ENCODE results near the gene SKIDA1.
A peak's percentile ranks its signal among the peaks of the same experiment; 100 is the strongest.
"Not testable (repeated sequence)": the region's sequence is repeated elsewhere in the genome, so short reads cannot be mapped to it uniquely, and the experiment has no call there.

The SKIDA1 gene

DNA sequence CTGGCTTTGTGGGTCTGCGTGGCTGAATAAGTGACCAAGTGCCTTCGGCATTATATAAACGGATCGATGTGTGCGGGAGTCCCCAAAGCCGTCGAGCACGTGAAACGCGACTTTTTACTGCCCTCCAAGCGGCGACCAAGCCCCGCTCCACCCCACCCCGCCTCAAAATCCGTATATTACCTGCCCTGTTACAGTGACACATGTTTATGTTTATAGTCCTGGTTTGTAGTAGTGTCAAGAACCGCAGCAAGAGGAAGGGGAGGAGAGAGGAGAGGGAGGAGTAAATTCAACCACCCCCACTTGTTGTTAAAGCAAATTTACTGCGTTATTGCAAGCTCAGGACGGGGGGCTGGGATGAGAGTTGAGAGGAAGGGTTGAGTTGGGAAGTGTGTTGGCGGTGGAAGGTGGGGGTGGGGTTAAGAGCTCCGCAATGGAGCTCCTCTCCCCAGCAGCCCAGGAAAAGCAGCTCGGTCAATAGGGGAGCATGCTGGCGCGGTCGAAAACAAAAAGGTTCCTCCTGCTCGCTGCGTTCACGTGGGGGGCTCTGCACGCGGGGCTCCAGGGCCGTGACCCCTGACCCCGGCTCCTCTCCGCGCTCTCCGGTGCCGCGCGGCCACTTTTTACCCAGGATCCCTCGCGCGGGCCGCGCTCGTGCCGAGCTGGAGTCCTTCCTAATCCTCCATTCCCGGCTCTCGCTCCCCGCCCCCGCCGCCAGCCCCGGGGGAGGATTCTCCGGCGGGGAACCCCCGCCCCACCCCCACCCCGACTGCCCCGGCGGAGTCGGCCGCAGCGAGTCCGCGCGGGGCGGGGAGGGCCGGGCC, at the start of gene SKIDA1:
TSS of gene SKIDA1 (minus strand) at position 316 of the 821 bp plus-strand sequence. CDS start 7,860 bp downstream, outside the sequence.
- peak; percentile 94 for DNase-seq

DNA sequence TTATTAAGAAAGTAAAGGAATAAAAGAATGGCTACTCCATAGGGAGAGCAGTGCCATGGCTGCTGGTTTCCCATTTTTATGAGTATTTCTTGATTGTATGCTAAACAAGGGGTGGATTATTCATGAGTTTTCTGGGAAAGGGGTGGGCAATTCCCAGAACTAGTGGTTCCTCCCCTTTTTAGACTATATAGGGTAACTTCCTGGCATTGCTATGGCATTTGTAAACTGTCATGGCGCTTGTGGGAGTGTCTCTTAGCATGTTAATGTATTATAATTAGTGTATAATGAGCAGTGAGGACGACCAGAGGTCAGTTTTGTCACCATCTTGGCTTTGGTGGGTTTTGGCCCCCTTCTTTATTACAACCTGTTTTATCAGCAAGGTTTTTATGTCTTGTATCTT, 49.0 kb upstream of the SKIDA1 start:
- DNase-seq: not testable (repeated sequence)

DNA sequence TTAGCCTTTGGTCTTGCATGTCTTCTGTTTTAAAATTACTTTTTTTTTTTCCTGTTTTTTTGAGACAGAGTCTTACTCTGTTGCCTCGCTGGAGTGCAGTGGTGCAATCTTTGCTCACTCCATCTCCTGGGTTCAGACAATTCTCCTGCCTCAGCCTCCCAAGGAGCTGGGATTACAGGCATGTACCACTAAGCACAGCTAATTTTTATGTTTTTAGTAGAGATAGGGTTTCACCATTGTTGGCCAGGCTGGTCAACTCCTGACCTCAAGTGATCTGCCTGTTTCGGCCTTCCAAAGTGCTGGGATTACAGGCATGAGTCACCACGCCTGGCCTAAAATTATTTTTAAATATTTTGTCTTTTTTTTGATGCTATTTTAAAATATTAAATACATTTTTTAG, 47.1 kb upstream of the SKIDA1 start:
- no peak for DNase-seq

DNA sequence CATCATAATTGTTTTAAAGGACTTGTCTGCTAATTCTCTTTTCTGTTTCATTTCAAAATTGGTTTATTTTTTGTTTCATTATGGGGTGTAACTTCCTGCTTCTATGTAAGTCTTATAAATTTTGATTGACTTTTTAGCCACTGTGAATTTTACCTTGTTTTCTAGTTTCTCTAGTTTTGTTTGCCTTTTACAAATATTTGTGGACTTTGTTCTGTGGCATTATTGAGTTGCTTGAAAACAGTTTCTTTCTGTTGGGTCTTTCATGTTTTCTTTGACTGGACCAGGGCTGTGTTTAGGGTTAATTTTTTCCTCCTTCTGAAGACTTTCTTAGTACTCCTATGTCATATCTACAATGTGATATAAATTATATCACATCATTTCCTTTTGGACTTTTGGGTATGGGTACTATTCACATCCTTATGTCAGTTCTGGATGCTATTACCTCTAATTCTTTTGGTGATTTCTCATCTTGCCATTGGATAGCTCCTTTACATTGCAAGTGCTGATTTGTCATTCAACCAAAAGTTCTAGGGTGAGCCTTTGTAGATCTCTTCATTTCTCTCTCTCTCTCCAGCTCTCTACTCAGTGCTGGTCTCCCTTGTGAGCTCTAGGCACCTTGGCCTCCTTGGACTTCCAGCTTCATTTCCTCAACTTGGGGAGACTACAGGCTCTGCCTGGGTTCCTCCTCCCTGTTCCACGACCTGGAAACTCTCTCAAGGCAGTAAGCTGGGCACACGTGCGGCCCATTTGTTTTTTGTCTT, 45.5 kb upstream of the SKIDA1 start:
- no peak for DNase-seq

DNA sequence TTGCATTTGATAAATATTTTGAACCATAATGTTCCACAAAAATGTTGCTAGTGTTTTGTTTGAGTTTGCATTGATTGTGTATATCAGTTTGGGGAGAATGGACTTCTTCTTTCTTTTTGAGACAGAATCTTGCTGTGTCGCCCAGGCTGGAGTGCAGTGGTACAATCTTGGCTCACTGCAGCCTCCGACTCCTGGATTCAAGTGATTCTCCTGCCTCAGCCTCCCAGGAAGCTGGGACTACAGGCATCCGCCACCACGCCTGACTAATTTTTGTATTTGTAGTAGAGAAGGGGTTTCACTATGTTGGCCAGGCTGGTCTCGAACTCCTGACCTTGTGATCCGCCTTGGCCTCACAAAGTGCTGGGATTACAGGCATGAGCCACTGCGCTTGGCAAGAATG, 33.5 kb upstream of the SKIDA1 start:
- DNase-seq: not testable (repeated sequence)

DNA sequence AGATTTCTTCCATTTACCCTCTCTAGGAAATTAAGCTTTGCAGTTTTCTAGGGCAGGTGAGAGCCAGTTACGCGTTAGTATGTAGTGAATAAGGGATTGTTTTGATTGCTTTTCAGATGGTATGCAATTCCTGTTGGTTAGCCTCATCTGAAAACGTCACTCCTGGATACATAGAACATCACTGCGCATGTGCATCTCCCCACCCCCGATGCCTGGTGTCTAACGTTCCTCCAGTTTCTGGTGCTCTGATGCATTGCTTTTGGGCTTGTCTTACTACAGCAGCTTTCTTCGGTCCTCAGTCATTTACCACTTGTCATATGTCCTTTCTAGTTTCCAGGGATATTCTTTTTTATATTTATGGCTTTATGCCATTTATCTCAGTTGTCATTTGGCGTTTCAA, 31.0 kb upstream of the SKIDA1 start:
- no peak for DNase-seq

DNA sequence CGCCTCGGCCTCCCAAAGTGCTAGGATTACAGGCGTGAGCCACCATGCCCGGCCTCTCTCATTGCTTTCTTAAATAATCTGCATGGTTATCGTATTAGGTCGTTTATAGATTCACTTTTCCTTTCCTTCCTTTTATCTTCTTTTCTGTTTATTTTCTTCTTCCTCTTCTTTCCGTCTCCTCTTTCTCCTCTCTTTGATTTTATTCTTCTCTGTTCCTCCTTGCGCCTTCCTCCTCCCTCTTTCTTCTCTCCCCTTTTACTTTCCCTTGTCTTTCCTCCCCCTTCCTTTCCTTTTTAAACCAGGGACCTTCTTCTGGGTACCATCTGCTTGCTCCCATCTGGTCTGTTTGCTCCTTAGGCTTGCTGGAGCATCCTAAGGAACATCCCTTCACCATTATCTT, 27.2 kb upstream of the SKIDA1 start:
- no peak for DNase-seq

DNA sequence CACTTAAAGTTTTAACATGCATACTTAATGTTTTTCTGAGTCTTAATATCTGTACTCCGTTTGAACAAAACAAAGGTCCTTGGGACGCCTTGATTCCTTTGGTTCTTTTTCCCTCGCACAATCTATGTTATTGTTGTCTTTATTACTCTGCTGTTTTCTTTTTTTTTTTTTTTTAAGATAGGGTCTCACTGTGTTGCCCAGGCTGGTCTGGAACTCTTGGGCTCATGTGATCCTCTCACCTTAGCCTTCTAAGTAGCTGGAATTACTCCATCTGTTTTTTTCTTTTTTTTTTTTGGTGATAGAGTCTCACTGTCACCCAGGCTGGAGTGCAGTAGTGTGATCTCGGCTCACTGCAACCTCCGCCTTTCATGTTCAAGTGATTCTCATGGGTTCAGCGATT, 21.8 kb upstream of the SKIDA1 start:
- no peak for DNase-seq

DNA sequence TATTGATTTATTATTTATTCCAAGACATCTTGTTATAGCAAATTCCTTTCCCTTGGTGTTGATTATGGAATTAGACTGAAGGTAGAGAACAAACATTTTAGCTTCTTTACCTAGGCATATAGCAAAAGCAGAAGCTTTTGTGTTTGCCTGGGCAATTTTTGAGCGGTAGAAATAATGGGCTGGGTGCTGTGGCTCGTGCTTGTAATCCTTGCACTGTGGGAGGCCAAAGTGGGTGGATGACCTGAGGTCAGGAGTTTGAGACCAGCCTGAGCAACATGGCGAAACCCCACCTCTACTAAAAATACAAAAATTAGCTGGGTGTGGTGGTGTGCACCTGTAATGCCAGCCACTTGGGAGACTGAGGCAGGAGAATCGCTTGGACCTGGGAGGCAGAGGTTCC, 15.2 kb upstream of the SKIDA1 start:
- DNase-seq: not testable (repeated sequence)

DNA sequence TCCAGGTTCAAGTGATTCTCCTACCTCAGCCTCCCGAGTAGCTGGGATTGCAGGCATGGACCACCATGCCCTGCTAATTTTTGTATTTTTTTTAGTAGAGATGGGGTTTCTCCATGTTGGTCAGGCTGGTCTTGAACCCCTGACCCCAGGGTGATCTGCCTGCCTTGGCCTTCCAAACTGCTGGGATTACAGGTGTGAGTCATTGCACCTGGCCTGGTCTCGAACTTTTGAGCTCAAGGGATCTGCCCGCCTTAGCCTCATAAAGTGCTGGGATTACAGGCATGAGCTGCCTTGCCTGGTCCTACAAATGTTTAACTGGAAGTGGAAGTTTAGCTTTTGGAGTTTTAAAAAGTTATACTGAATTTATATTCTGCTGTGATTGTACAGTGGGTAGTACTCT, 11.4 kb upstream of the SKIDA1 start:
- DNase-seq: no peak

DNA sequence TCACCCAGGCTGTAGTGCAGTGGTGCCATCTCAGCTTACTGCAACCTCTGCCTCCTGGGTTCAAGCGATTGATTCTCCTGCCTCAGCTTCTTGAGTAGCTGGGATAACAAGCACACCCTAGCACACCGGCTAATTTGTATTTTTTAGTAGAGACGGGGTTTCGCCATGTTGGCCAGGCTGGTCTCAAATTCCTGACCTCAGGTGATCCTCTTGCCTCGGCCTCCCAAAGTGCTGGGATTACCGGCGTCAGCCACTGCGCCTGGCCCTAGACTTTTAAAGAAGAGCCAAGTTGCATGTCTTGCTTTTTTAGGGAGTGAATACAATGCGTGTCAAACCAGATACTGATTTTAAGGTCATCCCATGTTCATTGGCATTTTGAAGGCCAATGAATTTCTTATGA, 10.5 kb upstream of the SKIDA1 start:
- not testable (repeated sequence) for DNase-seq

DNA sequence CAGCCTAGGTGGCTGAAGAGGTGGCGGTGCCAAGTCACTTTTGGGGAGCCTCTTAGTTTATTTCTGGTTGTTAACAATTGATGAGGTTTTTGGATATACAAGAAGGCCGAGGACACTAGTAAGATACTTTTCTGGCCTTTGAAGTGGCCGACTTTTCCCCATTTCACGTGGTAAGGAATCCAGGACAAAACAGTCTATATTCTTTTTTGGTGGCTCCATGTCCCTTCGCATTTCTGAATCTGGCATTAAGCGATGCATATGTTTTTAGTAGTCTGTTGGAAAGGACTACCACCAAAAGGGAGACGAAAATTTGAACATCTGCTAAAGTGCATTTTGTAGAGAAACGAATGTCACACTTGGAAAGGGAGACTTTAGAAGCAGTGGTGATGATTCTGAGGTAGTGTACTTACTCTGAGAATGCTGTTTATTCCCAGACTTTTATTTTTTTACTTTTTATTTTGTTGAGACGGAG, 10.0 kb upstream of the SKIDA1 start:
- no peak for DNase-seq

DNA sequence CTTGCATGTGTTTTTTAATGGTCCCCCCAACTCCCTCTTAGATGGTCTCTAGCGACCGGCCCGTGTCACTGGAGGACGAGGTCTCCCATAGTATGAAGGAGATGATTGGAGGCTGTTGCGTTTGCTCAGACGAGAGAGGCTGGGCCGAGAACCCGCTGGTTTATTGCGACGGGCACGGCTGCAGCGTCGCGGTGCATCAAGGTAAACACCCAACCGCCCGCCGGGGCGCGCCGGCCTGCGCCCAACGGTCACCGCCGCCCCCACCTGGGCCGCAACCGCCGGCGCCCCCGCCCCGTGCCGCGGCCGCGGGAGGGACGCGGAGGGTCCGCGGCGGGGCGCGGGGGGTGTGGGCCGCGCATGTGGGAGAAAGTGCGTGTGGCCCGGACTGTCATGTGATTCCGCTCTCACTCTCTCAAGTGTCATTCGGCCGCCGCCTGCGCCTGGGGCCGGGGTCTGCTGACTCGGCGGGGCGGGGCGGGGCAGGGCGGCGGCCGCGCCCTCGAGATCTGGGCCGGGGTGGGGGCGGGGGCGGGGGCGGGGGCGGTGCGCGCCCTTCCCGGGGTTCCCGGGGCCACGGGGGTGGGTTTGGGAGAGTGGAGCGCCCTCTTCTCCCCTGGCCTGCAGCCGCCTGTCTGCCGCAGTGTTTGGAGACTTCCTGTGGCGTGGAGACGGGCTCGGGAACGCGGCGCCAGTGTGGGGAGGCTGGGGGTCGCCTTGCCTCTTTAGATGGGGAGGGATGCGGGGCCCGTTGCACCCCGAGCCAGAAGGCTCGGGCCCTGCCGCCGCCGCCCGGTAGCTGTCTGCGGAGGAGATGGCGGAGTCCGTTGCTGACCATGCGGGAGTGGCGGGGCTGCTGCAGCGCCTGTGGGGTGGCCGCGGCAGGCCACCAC, 9.4 kb upstream of the SKIDA1 start:
- DNase-seq: peak; percentile 77

DNA sequence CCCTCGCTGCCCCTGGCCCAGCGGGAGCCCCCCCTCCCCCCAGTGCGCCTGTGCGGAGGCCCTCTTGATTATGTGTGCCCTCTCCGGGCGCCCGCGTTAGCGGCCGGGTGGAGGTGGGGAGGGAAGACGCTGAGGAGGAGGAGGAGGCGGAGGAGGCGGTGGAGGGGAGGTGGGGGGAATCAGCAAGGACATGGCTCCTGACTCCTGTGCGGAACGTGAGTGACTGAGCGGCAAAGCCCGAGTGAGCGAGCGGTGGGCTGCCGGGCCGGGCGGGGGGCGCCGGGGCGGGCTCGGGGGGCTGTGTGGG, 8.8 kb upstream of the SKIDA1 start:
- no peak for DNase-seq

DNA sequence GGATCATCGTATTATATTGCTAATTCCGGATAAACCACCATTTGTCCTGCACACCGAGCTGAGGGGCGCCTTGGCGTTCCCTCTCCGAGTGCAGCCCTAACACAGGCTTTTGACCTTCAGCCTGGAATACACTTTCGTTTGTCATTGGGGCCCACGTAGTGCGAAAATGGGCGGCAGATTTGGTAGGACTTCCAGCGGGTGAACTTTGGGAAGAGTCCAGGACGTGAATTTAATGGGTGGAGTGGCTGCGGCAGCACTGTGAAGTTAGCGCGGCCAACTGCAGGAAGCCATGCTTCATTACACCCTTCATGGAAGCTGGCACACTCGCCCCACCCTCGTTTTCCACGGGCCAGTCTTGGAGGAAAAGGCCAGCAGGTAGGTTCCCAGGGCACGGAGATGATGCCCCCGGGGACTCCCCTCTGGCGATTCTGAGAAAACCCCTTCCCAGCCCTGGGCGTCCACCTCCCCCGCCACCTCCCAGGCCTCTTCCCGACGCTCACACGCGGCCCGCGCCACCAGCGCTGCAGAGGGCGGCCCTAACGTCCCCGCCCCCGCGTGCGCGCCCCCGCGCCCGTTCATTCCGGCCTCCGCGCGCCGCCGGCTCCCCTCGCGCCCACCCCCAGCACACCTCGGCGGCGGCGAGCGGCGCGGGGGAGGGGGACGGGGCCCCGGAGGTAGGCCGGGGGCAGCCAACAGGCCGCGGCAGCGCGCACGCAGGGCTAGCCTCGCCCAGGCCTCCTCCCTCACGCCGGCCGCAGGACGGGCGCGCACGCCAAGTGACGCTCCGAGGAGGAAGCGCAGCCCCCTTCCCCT, 8.2 kb upstream of the SKIDA1 start, which contains the start of gene MLLT10:
TSS of gene MLLT10 (plus strand) at position 766 of the 813 bp plus-strand sequence. CDS start 413 bp downstream, outside the sequence.
- peak; percentile 98 for DNase-seq

DNA sequence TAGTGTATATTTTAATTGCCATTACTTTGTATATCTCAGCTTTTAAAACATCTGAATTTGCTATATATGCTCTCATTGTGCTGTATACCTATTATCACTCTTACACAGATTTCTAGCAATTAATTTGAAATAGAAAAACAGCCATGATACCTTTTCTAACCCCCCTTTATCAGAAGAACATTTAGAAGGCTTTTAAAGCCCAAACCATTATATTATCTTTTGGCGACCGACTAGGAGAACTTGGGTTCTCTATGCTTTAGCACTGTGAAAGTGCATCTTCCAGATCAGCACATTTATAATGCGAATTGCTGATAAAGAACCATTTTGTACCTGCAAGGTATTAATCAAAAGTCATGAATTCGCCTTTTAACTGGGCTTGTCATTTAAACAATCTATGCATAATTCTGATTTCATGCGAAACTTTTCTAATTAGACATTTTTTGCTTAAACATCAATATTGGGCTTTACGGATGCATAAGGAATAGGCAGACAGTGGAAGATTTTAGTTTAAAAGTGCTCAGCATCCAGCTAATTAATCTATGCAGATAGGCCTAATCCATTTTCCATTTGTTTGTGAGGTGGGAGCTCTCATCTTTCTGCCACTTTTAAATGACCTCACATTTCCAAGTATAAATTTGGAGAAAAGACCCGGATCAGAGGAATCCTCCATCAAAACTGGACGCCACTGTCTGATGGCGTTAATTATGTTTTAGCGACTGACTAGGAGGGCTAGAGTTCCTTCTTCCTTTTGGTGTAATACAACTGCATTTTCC, 7.4 kb upstream of the SKIDA1 start:
- no peak for DNase-seq

DNA sequence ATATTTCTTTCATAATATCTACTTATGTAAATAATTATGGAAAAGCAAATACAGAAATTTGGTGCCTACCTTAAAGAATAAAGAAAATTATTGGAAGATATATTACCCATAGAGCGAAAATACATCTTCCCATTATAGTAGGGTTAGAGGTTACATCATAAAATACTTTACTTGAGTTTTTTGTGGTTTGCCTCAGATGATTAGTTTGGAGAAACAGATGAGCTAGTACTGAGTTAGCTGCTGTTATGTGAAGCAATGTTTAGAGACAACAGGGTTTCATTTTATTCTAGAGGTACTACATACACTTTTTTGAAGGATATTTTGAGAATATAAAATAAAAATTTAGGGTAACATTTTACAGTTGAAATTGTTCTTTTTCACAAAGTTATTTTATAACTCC, 5.7 kb upstream of the SKIDA1 start:
- DNase-seq: no peak

DNA sequence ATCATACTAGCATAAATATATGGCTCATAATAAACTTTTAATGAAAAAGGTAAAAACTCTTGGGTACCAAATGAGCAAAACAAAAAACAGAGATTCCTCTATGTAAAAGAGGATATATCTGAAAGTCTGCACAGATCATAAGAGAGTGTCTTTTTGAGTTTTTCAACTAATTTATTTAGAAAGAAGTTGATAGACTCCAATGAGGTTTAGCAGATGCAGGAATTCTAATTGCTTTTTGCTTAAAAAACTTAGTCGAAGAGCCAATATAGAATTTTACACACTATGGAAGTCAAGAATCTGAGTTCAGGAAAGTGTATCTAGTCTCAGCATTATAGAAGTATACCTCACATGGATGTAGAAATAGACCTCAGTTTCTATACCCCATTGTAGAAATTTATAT, 5.2 kb upstream of the SKIDA1 start:
- DNase-seq: no peak

DNA sequence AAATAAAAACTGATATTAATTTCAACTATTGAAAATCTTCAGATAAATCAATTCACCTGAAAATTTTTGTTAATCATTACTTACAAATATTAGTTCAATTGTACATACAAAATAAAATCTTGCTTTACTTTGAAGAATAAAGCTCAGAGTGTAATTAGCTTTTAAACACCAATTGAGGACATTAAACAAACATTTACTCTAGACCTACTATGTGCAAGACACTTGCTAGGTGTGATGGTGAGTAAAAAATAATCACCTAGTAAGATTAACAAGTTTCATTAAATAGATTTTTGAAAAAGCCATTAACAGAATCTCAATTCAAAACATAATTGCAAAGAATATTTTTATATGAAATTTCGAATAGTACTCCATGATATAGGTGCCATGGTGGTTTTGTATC, 4.7 kb upstream of the SKIDA1 start:
- no peak for DNase-seq

DNA sequence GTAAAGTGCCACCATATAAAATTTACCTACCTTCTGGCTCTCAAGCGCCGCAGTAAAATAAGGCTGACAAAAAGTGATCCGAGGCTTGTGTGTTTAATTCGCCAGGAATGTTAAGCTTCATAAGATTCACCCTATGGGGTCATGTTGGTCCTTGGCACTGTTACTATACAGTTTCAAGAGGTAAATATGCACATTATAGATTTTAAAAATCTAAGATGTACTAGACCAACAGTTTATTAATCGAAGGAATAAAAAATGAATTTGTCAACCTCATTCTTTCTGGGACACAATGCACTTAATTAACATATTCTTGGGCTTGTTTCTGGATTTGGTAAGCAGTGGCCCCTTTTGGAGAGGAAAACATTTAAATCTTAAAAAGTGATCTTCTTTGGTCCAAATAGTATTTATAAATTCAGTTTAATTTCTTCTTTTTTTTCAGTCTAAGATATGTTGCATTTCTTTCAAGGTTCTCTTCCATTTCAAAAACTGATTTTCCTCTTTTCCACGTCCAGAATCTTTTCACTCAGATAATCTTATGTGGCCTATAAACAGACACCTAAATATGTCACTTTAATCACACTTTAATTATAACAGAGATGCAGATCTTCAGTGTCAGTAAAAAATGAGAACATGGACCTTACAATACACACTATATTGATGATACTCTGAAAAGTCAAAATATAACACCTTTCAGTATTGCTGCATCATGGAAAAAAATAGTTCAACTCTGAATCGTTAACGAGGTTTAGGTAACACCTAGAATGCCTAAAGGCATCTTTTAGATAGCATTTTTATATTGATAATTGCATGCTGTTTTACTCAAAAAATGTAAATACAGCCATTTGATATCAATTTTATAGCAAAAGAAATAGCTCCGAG, 3.8 kb upstream of the SKIDA1 start:
- no peak for DNase-seq
